T-helper 2 cell (primary cell): ENCODE results near the gene AGL.
"Not testable (repeated sequence)": the region's sequence is repeated elsewhere in the genome, so short reads cannot be mapped to it uniquely, and the experiment has no call there.

ENCODE experiments used
- DNase-seq, 5 experiments: peaks; one replicate each; pipeline versions ENCODE4 v3.0.0 to v3.0.0-alpha.2; 2012 to 2022
- total RNA-seq, 2 donors: gene quantifications; one replicate each; lab custom pipeline; 2026; lab: John Stamatoyannopoulos, UW

The AGL gene
- total RNA-seq = 30.9 to 46.4 reads per million in 2 donors

DNA sequence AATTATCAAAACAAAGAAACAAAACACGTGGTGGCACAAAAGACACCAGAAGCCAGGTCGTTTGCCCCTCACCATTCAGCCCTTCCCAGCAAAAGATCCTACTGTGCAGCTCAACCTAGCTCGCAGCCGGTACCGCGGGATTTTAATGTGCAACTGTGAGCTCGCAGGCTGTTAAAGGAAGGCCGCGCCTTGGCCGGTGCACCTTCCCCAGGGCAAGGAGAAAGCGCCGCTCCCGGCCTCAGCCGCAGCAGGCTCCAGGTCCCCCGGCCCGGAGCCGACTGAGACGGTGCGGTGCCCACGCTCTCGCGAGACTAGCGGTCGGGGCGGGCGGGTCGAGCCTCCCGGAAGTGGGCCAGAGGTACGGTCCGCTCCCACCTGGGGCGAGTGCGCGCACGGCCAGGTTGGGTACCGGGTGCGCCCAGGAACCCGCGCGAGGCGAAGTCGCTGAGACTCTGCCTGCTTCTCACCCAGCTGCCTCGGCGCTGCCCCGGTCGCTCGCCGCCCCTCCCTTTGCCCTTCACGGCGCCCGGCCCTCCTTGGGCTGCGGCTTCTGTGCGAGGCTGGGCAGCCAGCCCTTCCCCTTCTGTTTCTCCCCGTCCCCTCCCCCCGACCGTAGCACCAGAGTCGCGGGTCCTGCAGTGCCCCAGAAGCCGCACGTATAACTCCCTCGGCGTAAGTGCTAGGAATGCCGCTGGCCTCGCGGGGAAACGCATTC lies at the start of gene AGL:
AGL (plus strand) TSS at position 618 of the 715 bp plus-strand sequence. CDS start 682 bp downstream, outside the sequence.
- peak; percentile 72 to 90 (median 83) for DNase-seq

DNA sequence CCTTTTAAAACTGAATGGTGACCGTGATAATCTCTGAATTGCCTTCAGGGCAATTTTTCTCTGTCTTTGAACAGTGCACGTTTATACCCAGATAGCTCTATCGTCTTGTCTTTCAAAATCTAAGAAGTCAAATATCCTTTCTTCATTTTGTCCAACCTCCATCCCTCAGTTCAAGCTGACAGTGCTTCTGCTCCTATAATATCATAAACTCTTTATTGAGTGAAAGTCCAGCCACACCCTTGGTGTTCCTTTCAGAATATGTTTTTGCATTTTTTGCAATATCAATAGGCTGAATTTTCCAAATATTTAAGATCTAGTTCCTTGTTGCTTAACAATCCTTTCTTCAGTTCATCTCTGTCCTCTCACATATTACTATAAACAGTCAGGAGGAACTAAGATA lies 48.6 kb upstream of the AGL start:
- no peak for DNase-seq

DNA sequence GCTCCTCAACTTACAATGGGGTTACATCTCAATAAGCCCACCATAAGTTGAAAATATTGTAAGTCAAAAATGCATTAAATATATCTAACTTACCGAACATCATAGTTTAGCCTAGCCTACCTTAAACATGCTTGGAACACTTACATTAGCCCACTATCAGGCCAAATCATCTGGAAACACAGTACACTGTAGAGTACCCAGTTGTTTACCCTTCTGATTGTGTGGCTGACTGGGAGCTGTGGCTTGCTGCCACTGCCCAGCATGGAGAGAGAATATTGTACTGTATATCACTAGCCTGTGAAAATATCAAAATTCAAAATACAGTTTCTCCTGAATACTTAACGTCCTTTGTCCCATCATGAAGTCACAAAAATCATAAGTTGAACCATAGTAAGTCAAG lies 43.3 kb upstream of the AGL start:
- DNase-seq = no peak

DNA sequence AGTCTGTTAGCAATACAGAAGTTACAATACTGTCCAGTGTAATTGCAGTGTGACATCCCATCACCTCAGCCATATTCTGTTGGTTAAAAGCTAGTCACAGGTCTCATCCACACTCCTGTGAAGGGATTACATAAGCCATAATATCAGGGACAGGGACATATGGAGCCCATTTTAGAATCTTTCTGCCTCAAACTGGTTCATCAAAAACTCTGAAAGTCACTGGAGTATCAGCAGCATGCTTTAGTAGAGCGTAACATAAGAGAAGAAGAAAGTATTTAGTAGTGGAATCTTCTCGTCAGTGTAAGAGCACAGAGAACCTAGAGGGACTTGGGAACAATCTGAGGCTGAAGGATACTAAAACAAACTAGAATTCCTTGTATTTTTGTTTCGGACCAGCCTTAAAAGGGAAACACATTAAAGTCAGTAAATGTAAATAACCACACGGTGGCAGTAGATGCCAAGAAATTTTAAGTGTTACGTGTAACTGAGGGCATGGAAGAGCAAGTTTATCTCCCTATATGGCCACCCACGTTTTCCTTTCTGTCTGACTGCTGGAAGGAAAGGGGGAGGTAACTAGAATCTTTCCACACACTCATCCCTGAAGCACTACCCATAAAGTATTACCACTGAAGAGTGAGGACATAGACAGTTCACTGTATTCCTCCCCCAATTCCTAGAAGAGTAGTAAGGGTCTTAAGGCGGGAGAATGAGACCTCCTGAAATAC lies 41.6 kb upstream of the AGL start:
- peak in 2 of 5 experiments; percentile 24 to 78 for DNase-seq

DNA sequence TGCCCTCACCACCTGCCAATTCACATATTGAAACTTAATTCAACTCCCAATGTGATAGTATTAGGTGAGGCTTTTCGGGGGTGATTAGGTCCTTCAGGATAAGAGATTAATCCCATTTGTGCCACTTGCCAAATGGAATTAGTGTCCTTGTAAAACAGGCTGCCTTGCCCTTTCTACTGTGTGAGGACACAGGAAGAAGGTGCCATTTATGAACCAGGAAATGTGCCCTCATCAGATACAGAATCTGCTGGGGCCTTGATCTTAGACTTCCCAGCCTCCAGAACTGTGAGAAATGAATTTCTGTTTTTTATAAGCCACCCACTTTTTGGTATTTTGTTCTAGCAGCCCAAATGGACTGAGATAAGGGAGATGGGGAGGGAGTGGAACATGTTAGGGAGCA lies 39.1 kb upstream of the AGL start:
- no peak for DNase-seq

DNA sequence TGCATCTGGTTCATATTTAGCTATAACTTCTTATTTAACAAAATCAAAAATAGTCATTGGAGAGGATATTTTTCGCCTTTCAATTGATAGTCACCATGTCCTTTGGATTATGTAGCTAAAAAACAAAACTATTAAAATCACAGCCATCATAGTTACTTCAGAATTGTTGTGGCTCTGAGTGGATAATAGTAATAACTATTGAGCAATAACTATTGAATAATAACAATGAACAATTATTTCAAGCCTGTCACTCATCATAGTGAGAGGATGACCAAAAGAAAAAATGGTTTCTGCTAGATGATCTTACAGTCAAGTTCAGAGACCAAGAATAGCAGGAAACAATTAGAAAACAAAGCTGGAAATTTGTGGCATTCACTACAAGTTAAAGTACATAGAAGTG lies 38.4 kb upstream of the AGL start:
- no peak for DNase-seq

DNA sequence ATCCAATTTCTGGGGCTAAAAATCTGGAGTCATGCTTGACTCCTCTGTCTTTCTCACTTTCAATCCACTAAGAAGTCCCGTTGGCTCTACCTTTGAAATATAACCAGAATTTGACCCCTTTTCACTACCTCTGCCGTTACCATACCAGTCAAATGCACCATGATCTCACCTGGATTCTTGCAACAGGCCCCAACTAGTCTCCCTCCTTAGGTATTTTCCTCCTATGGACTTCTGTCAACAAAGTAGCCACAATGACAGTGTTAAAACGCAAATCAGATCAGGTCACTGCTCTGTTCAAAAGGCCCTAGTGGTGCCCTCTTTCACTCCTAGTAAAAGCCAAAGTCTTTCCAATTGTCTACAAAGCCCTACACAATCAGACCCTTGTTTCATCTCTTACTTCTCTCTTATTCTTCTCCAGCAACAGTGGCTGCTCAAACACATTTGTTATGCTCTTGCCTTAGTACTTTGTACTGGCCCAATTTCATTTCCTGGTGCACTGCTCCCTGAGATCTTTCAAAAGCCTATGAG lies 35.7 kb upstream of the AGL start:
- DNase-seq = no peak

DNA sequence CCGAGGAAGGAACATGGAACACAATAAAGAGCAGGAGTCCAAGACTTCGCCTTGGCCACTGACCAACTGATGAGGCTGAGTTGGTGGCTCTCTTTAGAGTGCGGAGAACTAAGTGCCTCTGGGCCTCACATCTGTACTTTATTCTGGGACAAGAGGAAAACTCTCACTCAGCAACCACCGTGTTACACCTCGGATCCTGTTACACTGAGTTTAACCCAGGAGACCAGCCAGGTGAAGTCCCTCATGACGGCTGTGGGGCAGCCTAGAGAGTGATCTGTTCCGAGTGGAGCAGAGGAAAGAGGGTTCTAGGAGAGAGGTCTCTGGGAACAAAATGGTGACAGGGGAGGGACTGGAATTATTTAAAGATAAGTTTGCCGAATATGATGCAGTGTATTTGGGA lies 33.5 kb upstream of the AGL start:
- DNase-seq = no peak

DNA sequence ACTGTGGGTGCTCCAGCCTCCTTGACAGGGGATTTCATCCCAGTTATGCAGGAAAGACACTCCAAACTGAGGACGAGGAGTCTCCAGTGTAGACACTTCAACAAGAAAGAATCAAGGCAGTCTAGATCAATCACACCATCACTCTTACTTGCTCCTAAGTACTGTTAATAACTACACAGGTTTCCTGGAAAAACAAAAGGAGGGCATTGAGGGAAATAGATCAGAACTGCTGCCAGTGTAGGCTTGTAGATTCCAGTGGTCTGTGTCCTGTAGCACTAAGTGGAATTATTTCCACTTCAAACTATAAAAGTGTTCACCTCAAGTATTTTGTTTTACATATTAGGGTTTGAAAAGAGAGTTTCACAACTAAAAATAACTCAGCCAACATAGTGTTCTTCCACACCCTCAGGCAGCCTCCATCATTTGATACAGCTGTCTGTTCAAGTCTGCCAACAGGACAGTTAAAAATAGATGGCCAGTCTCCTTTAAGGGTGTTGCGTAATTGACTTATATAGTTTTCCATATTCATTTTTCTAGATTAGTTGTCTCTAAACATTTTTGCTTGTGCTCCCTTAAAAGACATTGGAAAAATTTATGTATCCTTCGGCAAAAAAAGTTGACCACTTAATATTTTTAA lies 32.0 kb upstream of the AGL start:
- DNase-seq = no peak

DNA sequence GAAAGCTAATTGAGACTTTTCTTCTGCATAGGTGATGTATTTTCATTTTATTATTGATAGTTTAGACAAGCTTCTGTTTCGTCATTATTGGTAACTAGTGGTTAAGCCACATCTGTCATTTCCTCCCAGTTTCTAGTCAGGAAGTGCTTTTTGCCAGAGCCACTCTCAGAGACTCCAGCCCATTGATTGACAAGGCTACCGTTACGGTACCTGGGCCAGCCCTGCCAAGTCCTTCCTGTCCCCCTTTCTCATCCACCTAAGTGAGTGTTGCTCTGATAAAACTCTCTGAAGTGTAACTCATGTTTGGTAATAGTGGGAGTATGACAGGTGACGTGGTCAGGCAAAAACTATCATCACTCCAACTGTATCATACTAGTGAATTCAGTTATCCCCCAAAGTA lies 29.6 kb upstream of the AGL start:
- peak in 2 of 5 experiments; percentile 8 to 85 for DNase-seq

DNA sequence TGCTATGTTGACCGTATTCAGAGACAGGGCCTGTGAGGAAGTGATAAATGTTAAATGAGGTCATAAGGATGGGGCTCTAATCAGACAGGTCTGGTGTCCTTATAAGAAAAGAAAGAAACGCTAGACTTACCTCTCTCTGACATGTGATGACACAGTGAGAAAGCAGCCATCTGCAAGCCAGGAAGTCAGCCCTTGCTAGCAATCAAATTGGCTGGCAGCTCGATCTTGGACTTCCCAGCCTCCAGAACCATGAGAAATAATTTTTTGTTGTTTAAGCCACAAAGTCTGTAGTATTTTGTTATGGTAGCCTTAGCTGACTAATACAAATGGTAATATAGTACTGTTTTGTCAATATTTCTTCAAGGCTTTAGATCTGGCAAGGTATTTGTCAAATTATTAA lies 25.1 kb upstream of the AGL start:
- DNase-seq = no peak

DNA sequence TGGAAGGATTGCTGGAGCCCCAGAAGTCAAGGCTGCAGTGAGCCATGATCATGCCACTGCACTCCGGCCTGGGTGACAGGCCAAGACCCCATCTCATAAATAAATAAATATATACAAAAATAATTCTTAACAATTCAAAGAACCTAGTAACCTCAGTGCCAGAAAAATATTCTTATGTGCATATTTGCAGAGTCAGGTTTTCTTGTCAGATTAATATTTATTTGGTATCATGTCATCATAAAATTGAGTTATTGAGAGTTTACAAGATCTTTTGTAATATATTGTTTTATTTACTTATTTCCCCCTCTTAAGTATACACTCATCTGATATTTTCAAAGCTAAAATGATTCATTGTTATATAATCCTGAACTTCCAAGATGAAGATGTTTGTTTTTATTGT lies 24.5 kb upstream of the AGL start:
- DNase-seq = no peak

DNA sequence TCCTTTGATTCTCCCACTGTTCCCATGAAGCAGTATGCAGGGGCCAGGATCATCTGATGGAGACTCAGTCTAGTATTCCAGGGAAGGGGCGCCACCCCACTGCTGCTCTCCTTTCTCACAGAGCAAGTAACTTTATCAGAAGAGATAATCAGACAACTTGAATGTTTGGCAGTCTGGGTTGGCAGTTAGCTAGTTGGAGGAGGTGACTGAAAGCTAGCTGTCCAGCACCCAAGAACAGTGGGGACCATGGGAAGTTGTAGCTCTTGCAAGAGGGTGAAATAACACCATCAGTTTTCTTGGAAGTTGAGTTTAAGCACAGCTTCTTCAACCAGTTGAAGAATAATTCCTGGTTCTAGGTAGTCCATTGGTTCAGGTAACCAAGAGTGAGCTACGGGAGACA lies 22.2 kb upstream of the AGL start:
- DNase-seq = no peak

DNA sequence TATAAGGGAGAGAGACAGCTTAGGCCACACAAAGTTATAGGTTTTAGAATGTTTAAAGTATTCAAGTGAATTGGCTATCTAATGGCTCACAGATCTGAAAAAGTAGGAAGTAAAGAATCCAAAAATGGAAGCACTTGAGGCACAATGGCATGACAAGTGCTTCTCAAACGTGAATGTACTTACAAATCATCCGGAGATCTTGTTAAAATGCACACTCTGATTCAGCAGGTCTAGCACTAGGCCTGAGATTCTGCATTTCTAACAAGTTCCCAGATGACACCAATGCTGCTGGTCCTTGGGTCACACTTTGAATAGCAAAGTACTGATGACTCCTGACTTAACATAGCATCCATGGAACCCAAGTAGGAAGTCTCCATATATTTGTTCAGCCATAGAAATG lies 20.9 kb upstream of the AGL start:
- no peak for DNase-seq

DNA sequence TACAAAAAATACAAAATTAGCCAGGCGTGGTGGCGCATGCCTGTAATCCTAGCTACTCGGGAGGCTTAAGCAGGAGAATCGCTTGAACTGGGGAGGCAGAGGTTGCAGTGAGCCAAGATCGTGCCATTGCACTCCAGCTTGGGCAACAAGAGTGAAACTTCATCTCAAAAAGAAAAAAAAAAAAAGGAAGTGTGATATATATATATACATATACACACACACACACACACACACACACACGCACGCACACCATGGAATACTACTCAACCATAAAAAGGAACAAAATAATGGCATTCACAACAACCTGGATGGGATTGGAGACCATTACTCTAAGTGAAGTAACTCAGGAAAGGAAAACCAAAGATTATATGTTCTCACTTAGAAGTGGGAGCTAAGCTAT lies 16.2 kb upstream of the AGL start:
- not testable (repeated sequence) for DNase-seq

DNA sequence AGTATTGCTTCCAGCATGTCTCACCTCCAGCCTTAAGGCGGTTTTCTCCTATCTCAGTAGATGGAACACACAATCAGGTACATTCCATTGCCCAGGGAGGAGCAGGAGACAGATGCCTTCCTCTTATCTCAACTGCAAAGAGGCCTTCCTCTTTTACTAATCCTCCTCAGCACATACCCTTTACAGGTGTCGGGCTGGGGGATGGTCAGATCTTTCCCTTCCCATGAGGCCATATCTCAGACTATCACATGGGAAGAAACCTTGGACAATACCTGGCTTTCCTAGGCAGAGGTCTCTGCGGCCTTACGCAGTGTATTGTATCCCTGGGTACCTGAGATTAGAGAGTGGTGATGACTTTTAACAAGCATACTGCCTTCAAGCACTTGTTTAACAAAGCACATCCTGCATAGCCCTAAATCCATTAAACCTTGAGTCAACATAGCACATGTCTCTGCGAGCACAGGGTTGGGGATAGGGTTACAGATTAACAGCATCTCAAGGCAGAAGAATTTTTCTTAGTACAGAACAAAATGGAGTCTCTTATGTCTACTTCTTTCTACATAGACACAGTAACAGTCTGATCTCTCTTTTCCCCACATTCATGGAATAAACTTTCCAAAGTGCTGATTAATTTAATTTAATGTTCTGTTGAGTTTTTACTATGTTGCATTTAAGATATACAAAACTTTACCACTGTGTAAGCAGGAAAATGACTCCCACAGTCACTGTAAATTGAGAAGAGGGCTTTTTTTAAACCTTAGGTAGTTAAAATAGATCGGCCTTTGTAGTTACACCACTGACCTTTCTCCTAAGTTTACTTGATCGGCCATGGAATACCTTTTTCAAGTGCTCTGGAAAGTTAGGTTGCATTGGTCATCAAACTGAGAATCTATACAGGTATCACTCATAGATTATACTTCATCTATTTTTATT lies 13.7 kb upstream of the AGL start:
- not testable (repeated sequence) for DNase-seq

DNA sequence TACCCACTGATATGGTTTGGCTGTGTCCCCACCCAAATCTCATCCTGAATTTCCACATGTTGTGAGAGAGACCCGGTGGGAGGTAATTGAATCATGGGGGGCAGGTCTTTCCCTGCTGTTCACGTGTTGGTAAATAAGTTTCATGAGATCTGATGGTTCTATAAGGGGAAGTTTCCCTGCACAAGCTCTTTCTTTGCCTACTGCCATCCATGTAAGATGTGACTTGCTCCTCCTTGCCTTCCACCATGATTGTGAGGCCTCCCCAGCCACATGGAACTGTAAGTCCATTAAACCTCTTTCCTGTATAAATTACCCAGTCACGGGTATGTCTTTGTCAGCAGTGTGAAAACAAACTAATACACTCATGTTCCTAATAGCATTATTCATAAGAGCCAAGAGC lies 9.8 kb upstream of the AGL start:
- DNase-seq = not testable (repeated sequence)

DNA sequence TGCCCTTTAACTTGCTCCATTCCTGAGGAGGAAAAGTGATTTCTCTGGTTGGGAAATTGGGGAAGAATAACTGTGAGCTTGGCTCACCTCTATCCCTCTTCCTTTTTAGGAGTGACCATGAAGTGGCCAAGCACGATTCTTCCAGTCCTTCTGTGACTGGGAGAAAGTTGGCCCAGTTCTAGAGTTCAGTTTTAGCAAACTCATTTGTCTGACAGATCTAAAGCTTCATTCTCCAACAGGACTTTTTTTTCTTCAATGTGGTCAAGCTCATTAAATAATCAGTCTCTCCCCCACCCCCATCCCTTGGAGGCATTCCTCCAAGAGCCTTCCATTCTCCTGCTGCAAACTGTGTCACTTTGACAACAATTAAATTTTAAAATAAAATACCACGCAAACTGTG lies 6.4 kb upstream of the AGL start:
- no peak for DNase-seq

DNA sequence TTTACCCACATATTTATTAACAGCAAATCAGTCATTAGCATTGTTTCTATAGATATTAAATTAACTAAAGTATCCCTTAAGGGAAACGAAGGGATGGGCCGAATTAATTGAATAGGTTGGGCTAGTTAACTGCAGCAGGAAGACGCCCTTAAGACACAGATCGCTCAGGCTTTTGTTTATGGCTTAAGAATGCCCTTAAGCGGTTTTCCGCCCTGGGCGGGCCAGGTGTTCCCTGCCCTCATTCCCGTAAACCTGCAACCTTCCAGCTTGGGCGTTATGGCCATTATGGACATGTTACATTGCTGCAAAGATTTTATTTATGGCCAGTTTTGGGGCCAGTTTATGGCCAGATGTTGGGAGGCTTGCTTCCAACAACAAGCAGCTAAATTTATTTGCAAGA lies 5.0 kb upstream of the AGL start:
- not testable (repeated sequence) for DNase-seq

DNA sequence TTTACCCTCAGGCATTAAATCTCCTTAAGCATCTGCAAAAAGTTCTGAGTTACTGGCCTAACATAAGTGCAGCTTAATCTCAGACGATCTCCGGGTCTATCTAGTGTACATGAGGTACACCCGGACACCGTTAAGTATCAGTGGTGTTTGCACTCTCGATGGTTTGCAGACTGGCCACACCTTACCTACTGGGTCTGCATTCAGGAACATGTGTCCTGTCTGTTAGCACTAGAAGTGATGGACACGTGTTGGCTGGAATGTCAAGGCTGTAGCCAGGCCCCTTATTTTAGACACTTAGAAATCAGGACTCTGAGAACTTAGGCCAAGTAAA lies 783 bp upstream of the AGL start:
- no peak for DNase-seq

DNA sequence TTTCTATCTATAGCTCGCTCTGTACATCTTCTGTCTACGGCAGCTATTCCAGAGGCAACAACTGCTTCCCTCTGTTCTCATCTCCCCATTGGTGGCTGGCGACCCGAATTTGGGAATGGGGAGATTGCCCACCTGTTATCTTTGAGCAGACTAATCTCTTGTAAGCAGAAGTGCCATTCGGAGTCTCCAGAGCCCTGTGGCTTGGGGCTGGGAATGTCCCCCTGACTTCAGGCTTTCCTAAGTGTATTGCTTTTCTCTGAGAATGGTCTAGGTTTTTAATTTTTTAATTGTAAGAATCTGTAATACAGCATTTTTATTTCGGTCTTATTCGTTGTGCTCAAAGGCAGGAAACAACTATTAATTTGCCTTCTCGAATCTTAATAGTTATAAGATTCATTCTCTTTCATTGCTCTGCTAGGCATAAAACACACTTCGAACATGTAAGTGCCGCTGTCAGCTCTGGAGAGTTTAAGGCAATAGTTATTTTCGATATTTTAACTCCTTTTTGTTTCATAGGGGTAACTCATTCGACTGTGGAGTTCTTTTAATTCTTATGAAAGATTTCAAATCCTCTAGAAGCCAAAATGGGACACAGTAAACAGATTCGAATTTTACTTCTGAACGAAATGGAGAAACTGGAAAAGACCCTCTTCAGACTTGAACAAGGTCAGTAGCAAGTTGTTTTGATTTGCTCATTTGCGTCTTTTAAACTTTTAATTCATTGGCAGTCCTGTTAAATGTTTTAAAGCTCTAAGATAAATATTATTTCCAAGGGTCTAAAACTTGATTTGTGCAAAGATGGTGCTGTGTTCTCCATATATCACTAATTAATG lies 514 bp downstream of the AGL start:
- no peak for DNase-seq
